H9 (cell line): Measurements from ENCODE around the gene REEP3. TPM values are rescaled to one million over a fixed set of nuclear protein-coding genes. Genes with fewer than 3 reads are reported as not detected.

ENCODE experiments used
- DNase-seq: peaks from one replicate; pipeline ENCODE4 v3.0.0-alpha.2; 2017
- H2AFZ ChIP-seq: one replicate; pipeline ENCODE4 v1.6.1; 2013; ENCODE audit warnings: mild to moderate bottlenecking, low read length, control low read depth, moderate library complexity
- H2AK5ac ChIP-seq: 2 replicates; pipeline ENCODE4 v1.6.1; 2013; ENCODE audit warnings: low read length, control low read depth, mixed read lengths; ENCODE audit not compliant: insufficient read length
- H2BK120ac ChIP-seq: one replicate; pipeline ENCODE4 v1.6.1; 2013; ENCODE audit warnings: low read depth, mild to moderate bottlenecking, low read length, control low read depth, inconsistent platforms; ENCODE audit not compliant: poor library complexity, severe bottlenecking
- H2BK12ac ChIP-seq: 2 replicates; pipeline ENCODE4 v1.6.1; 2013; ENCODE audit warnings: low read length, control low read depth, mixed read lengths, low read depth; ENCODE audit not compliant: insufficient read length
- H2BK15ac ChIP-seq: 2 replicates; pipeline ENCODE4 v1.6.1; 2013; ENCODE audit warnings: low read depth, low read length, control low read depth
- H2BK20ac ChIP-seq: one replicate; pipeline ENCODE4 v1.6.1; 2013; ENCODE audit warnings: low read depth, mild to moderate bottlenecking, low read length, control low read depth, inconsistent platforms; ENCODE audit not compliant: poor library complexity, severe bottlenecking
- H2BK5ac ChIP-seq: 2 replicates; pipeline ENCODE4 v1.6.1; 2013; ENCODE audit warnings: low read length, control low read depth, mixed read lengths; ENCODE audit not compliant: insufficient read length
- H3K14ac ChIP-seq: 2 replicates; pipeline ENCODE4 v1.6.1; 2013; ENCODE audit warnings: low read length, control low read depth; ENCODE audit not compliant: insufficient read depth
- H3K18ac ChIP-seq: 2 replicates; pipeline ENCODE4 v1.6.1; 2013; ENCODE audit warnings: low read depth, mild to moderate bottlenecking, mixed read lengths, low read length, control low read depth; ENCODE audit not compliant: insufficient read length
- H3K23ac ChIP-seq: 2 replicates; pipeline ENCODE4 v1.6.1; 2013; ENCODE audit warnings: low read length, control low read depth, mixed read lengths, low read depth; ENCODE audit not compliant: insufficient read length
- H3K23me2 ChIP-seq: 2 replicates; pipeline ENCODE4 v1.6.1; 2013; ENCODE audit warnings: low read depth, mild to moderate bottlenecking, mixed read lengths, low read length, control low read depth; ENCODE audit not compliant: insufficient read length, poor library complexity, severe bottlenecking
- H3K27ac ChIP-seq: 2 replicates; pipeline ENCODE4 v1.5.1; 2013; ENCODE audit warnings: low read length, control low read depth, mixed read lengths, low read depth; ENCODE audit not compliant: insufficient read length
- H3K27me3 ChIP-seq: 2 replicates; pipeline ENCODE4 v1.6.1; 2013; ENCODE audit warnings: low read length, control low read depth, inconsistent platforms; ENCODE audit not compliant: insufficient read depth
- H3K4ac ChIP-seq: 2 replicates; pipeline ENCODE4 v1.6.1; 2013; ENCODE audit warnings: low read depth, mild to moderate bottlenecking, control low read depth, inconsistent platforms, low read length, moderate library complexity
- H3K4me1 ChIP-seq: 2 replicates; pipeline ENCODE4 v1.6.1; 2013; ENCODE audit warnings: low read length, control low read depth, inconsistent platforms; ENCODE audit not compliant: insufficient read depth
- H3K4me2 ChIP-seq: 2 replicates; pipeline ENCODE4 v1.6.1; 2013; ENCODE audit warnings: low read length, control low read depth, mixed read lengths; ENCODE audit not compliant: insufficient read length, insufficient read depth
- H3K56ac ChIP-seq: 2 replicates; pipeline ENCODE4 v1.6.1; 2013; ENCODE audit warnings: low read depth, mild to moderate bottlenecking, mixed read lengths, low read length, control low read depth; ENCODE audit not compliant: insufficient read length
- H3K79me1 ChIP-seq: 2 replicates; pipeline ENCODE4 v1.6.1; 2013; ENCODE audit warnings: low read depth, mild to moderate bottlenecking, moderate library complexity, low read length, control low read depth, inconsistent platforms; ENCODE audit not compliant: insufficient read depth, poor library complexity, severe bottlenecking
- H3K79me2 ChIP-seq: 2 replicates; pipeline ENCODE4 v1.6.1; 2013; ENCODE audit warnings: low read length, control low read depth, inconsistent platforms; ENCODE audit not compliant: insufficient read depth
- H3K9ac ChIP-seq: 2 replicates; pipeline ENCODE4 v1.6.1; 2013; ENCODE audit warnings: low read length, control low read depth, mixed read lengths; ENCODE audit not compliant: insufficient read length; ENCODE audit errors: extremely low read depth
- H3K9me3 ChIP-seq: one replicate; pipeline ENCODE4 v1.6.1; 2013; ENCODE audit warnings: low read depth, low read length, inconsistent platforms; ENCODE audit not compliant: control insufficient read depth
- H3T11ph ChIP-seq: one replicate; pipeline ENCODE4 v1.6.1; 2013; ENCODE audit warnings: mild to moderate bottlenecking, low read length, control low read depth, inconsistent platforms
- H4K20me1 ChIP-seq: one replicate; pipeline ENCODE4 v1.6.1; 2013; ENCODE audit not compliant: control insufficient read depth, insufficient read length, insufficient read depth
- H4K5ac ChIP-seq: 2 replicates; pipeline ENCODE4 v1.6.1; 2013; ENCODE audit warnings: low read depth, mild to moderate bottlenecking, mixed read lengths, low read length, control low read depth; ENCODE audit not compliant: insufficient read length
- H4K8ac ChIP-seq: replicated peaks from 2 replicates; pipeline ENCODE4 v1.6.1; 2013; ENCODE audit warnings: low read length, control low read depth, mixed read lengths, low read depth; ENCODE audit not compliant: insufficient read length
- H4K91ac ChIP-seq: 2 replicates; pipeline ENCODE4 v1.6.1; 2013; ENCODE audit warnings: low read depth, mild to moderate bottlenecking, moderate library complexity, mixed read lengths, low read length, control low read depth; ENCODE audit not compliant: insufficient read length
- H3K27ac Mint-ChIP-seq, 3 experiments: 2 replicates in 2 of 3; 3 replicates in 1 of 3; pipeline ENCODE4 v1.8.0; 2020 to 2021; ENCODE audit warnings: mixed read lengths in 3 of 3, mild to moderate bottlenecking in 1 of 3, moderate library complexity in 1 of 3
- H3K27me3 Mint-ChIP-seq: 2 replicates; pipeline ENCODE4 v1.8.0; 2021; ENCODE audit warnings: low read depth, mild to moderate bottlenecking, moderate library complexity, mixed read lengths
- H3K36me3 Mint-ChIP-seq, 3 experiments: 2 replicates in 2 of 3; 3 replicates in 1 of 3; pipeline ENCODE4 v1.8.0; 2020 to 2021; ENCODE audit warnings: low read depth in 3 of 3, mixed read lengths in 3 of 3; ENCODE audit not compliant: insufficient read depth in 1 of 3
- H3K4me1 Mint-ChIP-seq, 2 experiments: 2 replicates each; pipeline ENCODE4 v1.8.0; 2020; ENCODE audit warnings: mixed read lengths in 2 of 2
- H3K4me3 Mint-ChIP-seq, 2 experiments: 2 replicates in 1 of 2; 3 replicates in 1 of 2; pipeline ENCODE4 v1.8.0; 2020 to 2021; ENCODE audit warnings: mild to moderate bottlenecking in 2 of 2, mixed read lengths in 2 of 2, moderate library complexity in 1 of 2
- H3K9me3 Mint-ChIP-seq, 2 experiments: 2 replicates in 1 of 2; 3 replicates in 1 of 2; pipeline ENCODE4 v1.8.0; 2020; ENCODE audit warnings: mild to moderate bottlenecking in 2 of 2, mixed read lengths in 2 of 2, moderate library complexity in 1 of 2
- CTCF ChIP-seq: fragments of 200-600 bp; sonication (generic); conservative IDR thresholded peaks from 3 replicates; pipeline ENCODE4 v1.8.0; 2021; ENCODE audit warnings: antibody characterized with exemption, mild to moderate bottlenecking
- WGBS: extraction: QIAGEN DNeasy Blood & Tissue Kit; methylation state at CpG from one replicate; pipeline ENCODE4 v1.1.7; 2013; ENCODE audit warnings: missing lambda C conversion rate, low lambda C conversion rate, mixed read lengths; ENCODE audit not compliant: insufficient read length; ENCODE audit errors: extremely low coverage; 5-methylcytosine and 5-hydroxymethylcytosine counted together
- total RNA-seq: library from RNA; stranded (reverse); gene quantifications from 2 replicates; pipeline ENCODE4 v1.2.1, GENCODE V29; 2021

Gene REEP3
- total RNA-seq, 1 experiment from 2014 or later: 21.4 TPM

GRCh38 chr10:63501954-63502353, 19.2 kb upstream of the REEP3 start:
- no peaks in the 10 kb centered on the region for H4K20me1 ChIP-seq

More at GRCh38 chr10:63501954-63502353, 19.2 kb upstream of the REEP3 start:
- WGBS: no CpG with 5 or more reads among the region's 1 CpG
- Histone ChIP-seq H3K27me3 (no peaks in the 10 kb centered on the region), H3K56ac (no peak overlapping the region), H2BK120ac (no peak overlapping the region), H3K27ac (no peak overlapping the region), H3K14ac (no peak overlapping the region), H3K9ac (no peak overlapping the region), H2AK5ac (no peak overlapping the region), H3K23ac (no peak overlapping the region), H2BK20ac (no peak overlapping the region), H4K91ac (no peak overlapping the region), H3K4me2 (no peak overlapping the region), H2AFZ (no peak overlapping the region), H3K79me1 (no peaks in the 10 kb centered on the region), H3K9me3 (no peaks in the 10 kb centered on the region), H4K8ac (no peak overlapping the region), H3K79me2 (peaks cover 9% of the 10 kb centered on the region; the same call in 1 of the 2 replicates), H3K23me2 (no peaks in the 10 kb centered on the region), H2BK12ac (no peak overlapping the region), H3K4me1 (peaks cover 11% of the 10 kb centered on the region; the same call in 1 of the 2 replicates), H3T11ph (no peak overlapping the region), H3K18ac (no peak overlapping the region), H3K4ac (no peak overlapping the region), H4K5ac (no peak overlapping the region), H2BK5ac (no peak overlapping the region), H2BK15ac (no peak overlapping the region)
- Mint-ChIP-seq H3K9me3 (no peaks in the 10 kb centered on the region; a peak in 1 of 5 replicates), H3K36me3 (peaks cover 3 to 6% (median 4%) of the 10 kb centered on the region in 3 experiments; a peak in 4 of 7 replicates), H3K27ac (no peak overlapping the region; a peak in 2 of 7 replicates), H3K27me3 (no peaks in the 10 kb centered on the region), H3K4me1 (peaks cover 30 to 33% of the 10 kb centered on the region in 2 experiments), H3K4me3 (no peak overlapping the region)
- DNase-seq: no peak
- TF ChIP-seq CTCF: no peak
